ENCODE data around the gene PLPP6. TPM values are rescaled to one million over a fixed set of nuclear protein-coding genes. Genes with fewer than 3 reads are reported as not detected.

The PLPP6 gene
- total and polyA plus RNA-seq, 7 donors, result 0.53 to 3.1 (median 1.7) TPM

DNA sequence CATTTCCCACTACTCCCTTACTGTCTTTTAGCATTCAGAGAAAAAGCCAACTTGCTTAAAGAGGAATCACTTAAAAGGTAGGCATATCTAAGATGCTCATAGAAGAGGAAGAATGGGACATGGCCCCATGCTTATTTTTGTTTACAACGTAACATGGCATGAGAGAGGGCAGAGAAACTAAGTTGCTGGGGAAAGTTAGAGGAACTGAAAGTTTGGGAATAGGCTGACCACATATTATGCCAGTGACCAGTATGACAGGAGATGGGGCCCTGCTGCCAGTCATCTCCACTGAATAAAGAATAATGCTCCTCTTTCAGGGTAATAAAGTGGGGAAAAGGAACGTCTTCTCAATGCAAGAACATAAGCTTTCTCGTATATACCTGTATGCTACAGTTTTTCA, 1.9 kb downstream of the PLPP6 start:
- TF ChIP-seq, protein P1, sequence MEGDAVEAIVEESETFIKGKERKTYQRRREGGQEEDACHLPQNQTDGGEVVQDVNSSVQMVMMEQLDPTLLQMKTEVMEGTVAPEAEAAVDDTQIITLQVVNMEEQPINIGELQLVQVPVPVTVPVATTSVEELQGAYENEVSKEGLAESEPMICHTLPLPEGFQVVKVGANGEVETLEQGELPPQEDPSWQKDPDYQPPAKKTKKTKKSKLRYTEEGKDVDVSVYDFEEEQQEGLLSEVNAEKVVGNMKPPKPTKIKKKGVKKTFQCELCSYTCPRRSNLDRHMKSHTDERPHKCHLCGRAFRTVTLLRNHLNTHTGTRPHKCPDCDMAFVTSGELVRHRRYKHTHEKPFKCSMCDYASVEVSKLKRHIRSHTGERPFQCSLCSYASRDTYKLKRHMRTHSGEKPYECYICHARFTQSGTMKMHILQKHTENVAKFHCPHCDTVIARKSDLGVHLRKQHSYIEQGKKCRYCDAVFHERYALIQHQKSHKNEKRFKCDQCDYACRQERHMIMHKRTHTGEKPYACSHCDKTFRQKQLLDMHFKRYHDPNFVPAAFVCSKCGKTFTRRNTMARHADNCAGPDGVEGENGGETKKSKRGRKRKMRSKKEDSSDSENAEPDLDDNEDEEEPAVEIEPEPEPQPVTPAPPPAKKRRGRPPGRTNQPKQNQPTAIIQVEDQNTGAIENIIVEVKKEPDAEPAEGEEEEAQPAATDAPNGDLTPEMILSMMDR (IDR thresholded peaks at IDR 0.05), result no peak
- intact Hi-C loops (cut with DNase I), result loop anchor here in 1 of 2 donors (10.0 kb wide), 2 partner anchors 321 to 961 kb away; partner anchors contain the start of genes JAK2 and RIC1
- H3K4me1 ChIP-seq, result peaks cover 24% of the 10 kb centered on the region

DNA sequence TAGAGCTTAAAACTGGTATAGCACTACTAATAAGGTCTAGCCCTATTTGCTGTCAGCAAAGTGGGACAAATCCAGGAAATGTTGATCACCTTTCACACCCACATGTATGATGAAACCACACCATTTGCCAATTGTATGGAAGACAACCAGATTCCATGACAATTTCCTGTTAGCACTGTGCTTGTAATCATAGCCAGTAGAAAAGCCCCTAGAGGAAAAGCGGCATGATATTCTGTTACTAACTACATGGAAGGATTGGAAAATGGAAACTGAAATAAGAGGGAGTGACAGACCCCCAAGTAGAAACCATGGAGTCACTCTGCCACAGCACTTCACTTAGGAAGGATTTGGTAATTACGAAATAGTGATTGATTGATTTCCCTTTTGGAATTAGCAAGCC, 3.3 kb downstream of the PLPP6 start:
- TF ChIP-seq, protein P1 (IDR thresholded peaks at IDR 0.05), result no peak
- Histone ChIP-seq H3K36me3 (ENCODE audit: insufficient read depth in 1 of 2, low read depth in 1 of 2) (no peaks in the 10 kb centered on the region), H3K27me3 (ENCODE audit: insufficient read depth in 3 of 3, low read length in 2 of 3) (no peaks in the 10 kb centered on the region), H3K4me3 (peak overlapping the region; percentile 63), H3K4me1 (peaks cover 24% of the 10 kb centered on the region), H3K27ac (no peak overlapping the region), H3K9me3 (no peaks in the 10 kb centered on the region)
- intact Hi-C loops (cut with DNase I), result loop anchor here in 1 of 2 donors (5.0 to 10.0 kb wide), 3 partner anchors 77 to 959 kb away; partner anchors contain the start of genes AK3, JAK2 and RIC1
- WGBS, 3 donors, result 72 to 82% (median 77%) methylated on average over 2 of the region's 2 CpGs
- DNase-seq (no peak), ATAC-seq (no peak)

More for the DNA sequence above, 1.9 kb downstream of the PLPP6 start:
- Histone ChIP-seq H3K36me3 (ENCODE audit: insufficient read depth in 1 of 2, low read depth in 1 of 2) (no peaks in the 10 kb centered on the region), H3K9me3 (no peaks in the 10 kb centered on the region), H3K4me3 (no peak overlapping the region), H3K27ac (no peak overlapping the region), H3K27me3 (ENCODE audit: insufficient read depth in 3 of 3, low read length in 2 of 3) (no peaks in the 10 kb centered on the region)
- DNase-seq, result no peak
- 90 to 94% (median 92%) methylated on average over 3 of the region's 3 CpGs for WGBS, 3 donors
- no peak for ATAC-seq

DNA sequence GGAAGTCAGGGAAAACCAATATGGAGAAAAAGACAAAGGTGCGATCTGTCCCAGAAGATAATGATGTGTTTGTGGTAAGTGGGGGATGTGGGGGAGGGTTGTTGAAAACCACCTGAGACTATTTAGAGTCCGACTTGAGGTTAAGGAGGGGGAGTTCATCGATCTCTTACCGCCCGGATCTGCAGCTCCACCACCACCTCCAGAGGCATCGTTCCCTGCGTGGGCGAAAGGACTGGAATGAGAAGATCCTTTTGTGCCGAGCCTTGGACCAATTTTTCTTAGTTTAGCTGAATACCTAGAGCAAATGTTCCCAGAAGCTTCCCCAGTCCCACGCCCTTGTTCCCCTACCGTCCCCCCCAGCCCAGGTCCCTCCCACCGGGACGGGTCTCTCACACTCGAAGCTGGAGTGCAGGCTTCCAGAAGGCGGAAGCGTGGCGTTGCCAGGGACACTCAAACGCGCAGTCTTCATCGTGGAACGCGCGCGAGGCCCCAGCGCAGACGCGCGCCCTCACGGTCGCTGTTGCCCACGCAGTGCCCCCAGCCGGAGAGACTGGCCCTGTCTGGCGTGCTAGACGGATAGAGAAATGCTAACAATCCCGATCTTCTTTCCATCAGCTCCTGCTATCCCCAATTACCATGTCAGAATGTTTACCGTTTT, 4.1 kb downstream of the PLPP6 start, which contains the start of gene SPATA6L:
Gene SPATA6L, minus strand, starts transcription at position 439 of the 658 bp plus-strand sequence. Its CDS starts 230 bp downstream, at position 209.
- peak; percentile 43 to 70 (median 53) for ATAC-seq
- peak within 1 kb of the TSS; percentile 37 for H3K27ac ChIP-seq
- H3K4me1 ChIP-seq, result peaks cover 24% of the 10 kb centered on the region
- no peaks in the 10 kb centered on the region for H3K27me3 ChIP-seq (ENCODE audit: insufficient read depth in 3 of 3, low read length in 2 of 3)
- TF ChIP-seq, protein P1 (IDR thresholded peaks at IDR 0.05), result no peak
- DNase-seq, result peak; percentile 69 to 80
- H3K9me3 ChIP-seq, result no peaks in the 10 kb centered on the region
- intact Hi-C loops (cut with DNase I), result loop anchor here in 1 of 2 donors (5.0 to 10.0 kb wide), 3 partner anchors 76 to 959 kb away; partner anchors contain the start of genes AK3, JAK2 and RIC1
- WGBS, 3 donors, result 2 to 3% (median 3%) methylated on average over 36 of the region's 36 CpGs
- peak within 1 kb of the TSS; percentile 63 for H3K4me3 ChIP-seq
- H3K36me3 ChIP-seq (ENCODE audit: insufficient read depth in 1 of 2, low read depth in 1 of 2), result no peaks in the 10 kb centered on the region

DNA sequence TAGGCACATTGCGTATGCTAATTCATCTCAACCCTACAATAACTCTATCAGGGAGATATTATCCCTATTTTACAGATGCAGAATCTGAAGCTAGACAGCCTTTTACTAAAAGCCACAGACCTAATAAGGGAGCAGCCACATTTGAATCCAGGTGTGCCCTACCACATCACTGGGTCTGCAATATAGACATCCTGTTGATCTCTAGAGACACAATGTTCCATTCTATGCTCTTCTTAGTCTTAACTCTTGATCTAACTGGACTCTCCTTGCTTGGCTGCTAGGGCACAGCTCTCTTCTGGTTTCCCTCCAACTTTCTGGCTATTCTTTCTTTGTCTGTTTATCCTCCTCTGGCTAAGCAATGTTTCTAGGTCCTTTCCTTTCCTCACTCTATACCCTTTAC, 5.6 kb downstream of the PLPP6 start:
- WGBS, 3 donors, result 95 to 100% (median 99%) methylated on average over 1 of the region's 1 CpG
- no peak for ATAC-seq
- TF ChIP-seq, protein P1 (IDR thresholded peaks at IDR 0.05), result no peak
- no peaks in the 10 kb centered on the region for H3K9me3 ChIP-seq
- no peak overlapping the region for H3K4me3 ChIP-seq
- H3K27me3 ChIP-seq (ENCODE audit: insufficient read depth in 3 of 3, low read length in 2 of 3), result no peaks in the 10 kb centered on the region
- H3K36me3 ChIP-seq (ENCODE audit: insufficient read depth in 1 of 2, low read depth in 1 of 2), result no peaks in the 10 kb centered on the region
- no peak overlapping the region for H3K27ac ChIP-seq
- no peak for DNase-seq
- H3K4me1 ChIP-seq, result peaks cover 20% of the 10 kb centered on the region
- intact Hi-C loops (cut with DNase I), result loop anchor here in 1 of 2 donors (5.0 to 10.0 kb wide), 3 partner anchors 75 to 957 kb away; partner anchors contain the start of genes AK3, JAK2 and RIC1

Measured in psoas muscle (tissue), 8 donors.